GM12873 (cell line): ENCODE measurements around the gene MTOR.

Source experiments
- TF ChIP-seq, protein P1 (sequence below): IDR thresholded peaks from 2 replicates; pipeline ENCODE4 v1.5.1; 2012; ENCODE audit warnings: low read depth, mild to moderate bottlenecking, moderate library complexity, low read length, control low read depth; ENCODE audit not compliant: insufficient read depth; ENCODE audit errors: missing control alignments

MTOR gene

DNA sequence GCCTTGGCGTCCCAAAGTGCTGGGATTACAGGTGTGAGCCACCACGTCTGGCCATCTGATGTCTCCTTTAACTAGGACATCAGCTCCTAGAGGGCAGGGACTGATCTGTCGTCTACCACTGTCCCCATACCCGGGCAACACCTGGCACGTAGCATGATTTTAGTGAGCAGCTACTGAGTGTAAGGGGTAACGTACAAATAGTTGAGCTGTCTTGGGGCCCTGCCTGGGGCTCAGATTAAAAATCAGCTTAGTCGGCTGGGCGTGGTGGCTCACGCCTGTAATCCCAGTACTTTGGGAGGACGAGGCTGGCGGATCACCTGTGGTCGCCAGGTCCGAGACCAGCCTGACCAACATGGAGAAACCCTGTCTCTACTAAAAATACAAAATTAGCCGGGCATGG, 204.3 kb downstream of the MTOR start:
- TF ChIP-seq, protein P1, sequence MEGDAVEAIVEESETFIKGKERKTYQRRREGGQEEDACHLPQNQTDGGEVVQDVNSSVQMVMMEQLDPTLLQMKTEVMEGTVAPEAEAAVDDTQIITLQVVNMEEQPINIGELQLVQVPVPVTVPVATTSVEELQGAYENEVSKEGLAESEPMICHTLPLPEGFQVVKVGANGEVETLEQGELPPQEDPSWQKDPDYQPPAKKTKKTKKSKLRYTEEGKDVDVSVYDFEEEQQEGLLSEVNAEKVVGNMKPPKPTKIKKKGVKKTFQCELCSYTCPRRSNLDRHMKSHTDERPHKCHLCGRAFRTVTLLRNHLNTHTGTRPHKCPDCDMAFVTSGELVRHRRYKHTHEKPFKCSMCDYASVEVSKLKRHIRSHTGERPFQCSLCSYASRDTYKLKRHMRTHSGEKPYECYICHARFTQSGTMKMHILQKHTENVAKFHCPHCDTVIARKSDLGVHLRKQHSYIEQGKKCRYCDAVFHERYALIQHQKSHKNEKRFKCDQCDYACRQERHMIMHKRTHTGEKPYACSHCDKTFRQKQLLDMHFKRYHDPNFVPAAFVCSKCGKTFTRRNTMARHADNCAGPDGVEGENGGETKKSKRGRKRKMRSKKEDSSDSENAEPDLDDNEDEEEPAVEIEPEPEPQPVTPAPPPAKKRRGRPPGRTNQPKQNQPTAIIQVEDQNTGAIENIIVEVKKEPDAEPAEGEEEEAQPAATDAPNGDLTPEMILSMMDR: no peak

DNA sequence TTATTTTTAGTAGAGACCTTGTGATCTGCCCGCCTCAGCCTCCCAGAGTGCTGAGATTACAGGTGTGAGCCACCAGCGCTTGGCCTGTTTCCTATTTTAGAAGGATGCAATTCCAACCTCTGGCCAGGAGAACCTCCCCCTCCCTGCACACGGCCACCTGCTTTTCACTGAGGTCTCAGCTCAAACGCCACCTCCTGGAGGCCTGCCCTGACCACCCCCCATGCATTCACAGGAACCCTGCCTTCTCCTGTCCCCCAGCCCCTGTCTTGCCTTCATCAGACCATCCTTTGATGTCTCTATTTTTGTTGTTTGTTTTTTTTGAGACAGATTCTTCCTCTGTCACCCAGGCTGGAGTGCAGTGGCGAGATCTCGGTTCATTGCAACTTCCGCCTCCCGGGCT, 204.9 kb downstream of the MTOR start:
- TF ChIP-seq, protein P1: no peak
